ENCODE results near the gene CHST8. TPM values are rescaled to one million over a fixed set of nuclear protein-coding genes. Genes with fewer than 3 reads are reported as not detected.
"Not testable (repeated sequence)": the region's sequence is repeated elsewhere in the genome, so short reads cannot be mapped to it uniquely, and the experiment has no call there.

CHST8 gene
- polyA plus RNA-seq, 1 of the 3 experiments (the other 2 are of a cell fraction): 0.05 TPM

DNA sequence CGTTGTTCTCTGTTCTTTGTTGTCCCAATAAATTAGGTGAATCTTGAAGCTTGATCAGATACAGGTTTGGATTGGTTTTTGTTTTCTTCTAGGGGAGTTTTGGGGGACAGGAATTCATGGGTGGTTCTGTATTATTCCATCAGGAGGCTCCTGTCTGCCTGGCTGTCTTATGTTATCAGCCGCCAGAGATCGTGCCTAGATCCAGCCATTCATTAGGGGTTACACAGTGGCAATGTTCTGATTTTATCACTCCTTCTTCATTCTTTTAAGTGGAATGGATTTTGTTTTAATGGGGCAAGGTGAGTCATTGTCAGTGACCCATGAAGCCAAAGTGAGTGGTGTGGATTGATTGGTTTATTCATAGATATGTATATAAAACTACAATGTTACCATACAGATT lies 71.9 kb downstream of the CHST8 start:
- no peaks in the 10 kb centered on the region for H3K9me3 ChIP-seq
- ChIA-PET CTCF (interaction anchor here (1.2 to 2.6 kb wide), 3 partner anchors 11 to 84 kb away, joined by 3 to 8 read pairs (median 4); no protein-coding TSS in a partner anchor), POLR2A (no interaction called here)
- H3K4me3 ChIP-seq (ENCODE audit: low read depth in 2 of 2, low read length in 1 of 2): no peak overlapping the region
- TF ChIP-seq POLR2AphosphoS5 (IDR thresholded peaks at IDR 0.05; ENCODE audit: low read depth, low read length) (no peak), GATA2 (CRISPR knock-in tag; IDR thresholded peaks at IDR 0.05) (peak; percentile 73)
- no peak overlapping the region for H3K27ac ChIP-seq (ENCODE audit: low read depth in 2 of 2, low read length in 1 of 2)
- 21% methylated on average over 3 of the region's 3 CpGs for WGBS (ENCODE audit: low lambda C conversion rate)
- no peak overlapping the region for H2AFZ ChIP-seq (ENCODE audit: low read depth)
- no peaks in the 10 kb centered on the region for H3F3A ChIP-seq (replicated peaks; ENCODE audit: insufficient read depth)
- peaks cover 0 to 31% of the 10 kb centered on the region in 2 experiments; a peak in 1 of 4 replicates for H3K4me1 ChIP-seq (ENCODE audit: control insufficient read depth in 1 of 2, insufficient read depth in 2 of 2, low read depth in 1 of 2, low read length in 1 of 2)
- no peaks in the 10 kb centered on the region for H3K36me3 ChIP-seq (replicated peaks in 1 of 2; ENCODE audit: control insufficient read depth in 1 of 2, insufficient read depth in 2 of 2, low read length in 1 of 2)
- H3K9me2 ChIP-seq: no peaks in the 10 kb centered on the region
- H3K27me3 ChIP-seq (ENCODE audit: insufficient read depth): no peaks in the 10 kb centered on the region
- H3K9ac ChIP-seq: no peak overlapping the region
- no peaks in the 10 kb centered on the region for H3K79me2 ChIP-seq (ENCODE audit: insufficient read depth)
- DNase-seq: no peak
- H4K20me1 ChIP-seq (ENCODE audit: insufficient read depth): no peaks in the 10 kb centered on the region
- no peak overlapping the region for H3K4me2 ChIP-seq

DNA sequence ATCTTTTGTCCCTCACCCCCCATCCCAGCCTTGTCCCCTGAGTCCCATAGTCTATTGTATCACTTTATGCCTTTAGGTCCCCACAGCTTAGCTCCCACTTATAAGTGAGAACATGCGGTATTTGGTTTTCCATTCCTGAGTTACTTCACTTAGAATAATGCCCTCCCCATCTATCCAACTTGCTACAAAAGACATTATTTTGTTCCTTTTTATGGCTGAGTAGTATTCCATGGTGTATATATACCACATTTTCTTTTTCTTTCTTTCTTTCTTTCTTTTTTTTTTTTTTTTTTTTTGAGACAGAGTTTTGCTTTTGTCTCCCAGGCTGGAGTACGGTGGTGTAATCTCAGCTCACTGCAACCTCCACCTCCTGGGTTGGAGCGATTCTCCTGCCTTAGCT lies 73.8 kb downstream of the CHST8 start:
- H3K9ac ChIP-seq; H3K4me3 ChIP-seq (ENCODE audit: low read depth in 2 of 2, low read length in 1 of 2); H3K9me2 ChIP-seq; DNase-seq; H3K4me2 ChIP-seq; H4K20me1 ChIP-seq (ENCODE audit: insufficient read depth); H3K79me2 ChIP-seq (ENCODE audit: insufficient read depth); POLR2A ChIA-PET; H3K27ac ChIP-seq (ENCODE audit: low read depth in 2 of 2, low read length in 1 of 2); H3K9me3 ChIP-seq; H3K36me3 ChIP-seq (replicated peaks in 1 of 2; ENCODE audit: control insufficient read depth in 1 of 2, insufficient read depth in 2 of 2, low read length in 1 of 2); H3K27me3 ChIP-seq (ENCODE audit: insufficient read depth); H3F3A ChIP-seq (replicated peaks; ENCODE audit: insufficient read depth); H2AFZ ChIP-seq (ENCODE audit: low read depth): not testable (repeated sequence)
- CTCF ChIA-PET: interaction anchor here (0.6 kb wide), 1 partner anchor 266 kb away, joined by 3 read pairs; no protein-coding TSS in a partner anchor
- WGBS (ENCODE audit: low lambda C conversion rate): 52% methylated on average over 3 of the region's 3 CpGs
- peaks cover 0 to 31% of the 10 kb centered on the region in 2 experiments; a peak in 1 of 4 replicates for H3K4me1 ChIP-seq (ENCODE audit: control insufficient read depth in 1 of 2, insufficient read depth in 2 of 2, low read depth in 1 of 2, low read length in 1 of 2)

DNA sequence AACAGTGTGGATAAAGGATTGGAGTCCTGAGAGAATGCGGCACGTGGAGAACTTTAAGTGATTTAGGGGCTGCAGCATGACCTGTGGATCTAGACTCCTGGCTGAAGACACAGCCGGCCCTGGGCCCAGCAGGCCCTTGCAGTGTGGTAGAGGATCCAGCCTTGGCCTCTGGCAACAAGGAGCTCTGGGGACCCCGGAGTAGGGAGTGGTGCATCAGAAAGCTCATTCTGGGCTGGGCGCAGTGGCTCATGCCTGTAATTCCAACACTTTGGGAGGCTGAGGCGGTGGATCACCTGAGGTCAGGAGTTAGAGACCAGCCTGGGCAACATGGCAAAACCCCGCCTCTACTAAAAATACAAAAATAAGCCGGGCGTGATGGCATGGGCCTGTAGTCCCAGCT lies 76.0 kb downstream of the CHST8 start:
- H3K27me3 ChIP-seq (ENCODE audit: insufficient read depth): no peaks in the 10 kb centered on the region
- CTCF ChIA-PET: interaction anchor here (1.0 to 2.8 kb wide), 3 partner anchors 9 to 27 kb away, joined by 3 to 11 read pairs (median 3); no protein-coding TSS in a partner anchor
- H3K4me1 ChIP-seq (ENCODE audit: control insufficient read depth in 1 of 2, insufficient read depth in 2 of 2, low read depth in 1 of 2, low read length in 1 of 2): peaks cover 0 to 36% of the 10 kb centered on the region in 2 experiments; a peak in 1 of 4 replicates
- no peak overlapping the region for H3K9ac ChIP-seq
- no peaks in the 10 kb centered on the region for H3K9me3 ChIP-seq
- no peaks in the 10 kb centered on the region for H3K36me3 ChIP-seq (replicated peaks in 1 of 2; ENCODE audit: control insufficient read depth in 1 of 2, insufficient read depth in 2 of 2, low read length in 1 of 2)
- no peaks in the 10 kb centered on the region for H3F3A ChIP-seq (replicated peaks; ENCODE audit: insufficient read depth)
- H2AFZ ChIP-seq (ENCODE audit: low read depth): no peak overlapping the region
- POLR2A ChIA-PET: no interaction called here
- TF ChIP-seq MEF2A (IDR thresholded peaks at IDR 0.05; ENCODE audit: borderline replicate concordance, low read depth) (no peak), CHD2 (IDR thresholded peaks at IDR 0.05; ENCODE audit: low read length, partially characterized antibody) (no peak), SMC3 (IDR thresholded peaks at IDR 0.05; ENCODE audit: low read depth, low read length) (no peak), MXI1 (IDR thresholded peaks at IDR 0.05; ENCODE audit: low read depth, low read length) (no peak), POLR2AphosphoS5 (IDR thresholded peaks at IDR 0.05; ENCODE audit: low read depth, low read length) (no peak), SIN3A (IDR thresholded peaks at IDR 0.05; ENCODE audit: borderline replicate concordance, low read depth, low read length) (no peak), JUND (IDR thresholded peaks at IDR 0.05) (no peak)
- H3K9me2 ChIP-seq: no peaks in the 10 kb centered on the region
- H3K27ac ChIP-seq (ENCODE audit: low read depth in 2 of 2, low read length in 1 of 2): no peak overlapping the region
- H3K4me2 ChIP-seq: no peak overlapping the region
- no peak for DNase-seq
- H3K79me2 ChIP-seq (ENCODE audit: insufficient read depth): no peaks in the 10 kb centered on the region
- 42% methylated on average over 6 of the region's 9 CpGs for WGBS (ENCODE audit: low lambda C conversion rate)
- no peaks in the 10 kb centered on the region for H4K20me1 ChIP-seq (ENCODE audit: insufficient read depth)
- H3K4me3 ChIP-seq (ENCODE audit: low read depth in 2 of 2, low read length in 1 of 2): no peak overlapping the region

Measured in SK-N-SH (cell line).